ENCODE results near the gene EFCAB8.

Gene EFCAB8

GRCh38 chr20:33010674-33011449, 152.1 kb downstream of the EFCAB8 start:
- no peak for DNase-seq
